Lung (tissue), 12 donors: ENCODE data around the gene SLC45A1. TPM values are rescaled to one million over a fixed set of nuclear protein-coding genes. Genes with fewer than 3 reads are reported as not detected.

Experiments
- ATAC-seq: fragments of 200-7000 bp; cut with Tn5 transposase; one replicate; pipeline ENCODE4 v1.9.1; 2020; ENCODE audit warnings: moderate number of reproducible peaks; ENCODE audit not compliant: insufficient read depth, low FRiP score
- DNase-seq, 3 donors: peaks; one replicate each; pipeline ENCODE4 v3.0.0-alpha.2; 2013 to 2017
- H3K27ac ChIP-seq, 2 donors: one replicate each; pipeline ENCODE4 v1.5.1; 2013; ENCODE audit warnings: mild to moderate bottlenecking in 2 of 2, moderate library complexity in 2 of 2, control low read depth in 1 of 2, inconsistent platforms in 1 of 2, low read depth in 1 of 2, low read length in 1 of 2
- H3K27me3 ChIP-seq, 3 donors: one replicate each; pipeline ENCODE4 v1.5.1; 2013; ENCODE audit warnings: low read length in 2 of 3; ENCODE audit not compliant: control insufficient read depth in 3 of 3, insufficient read depth in 3 of 3
- H3K36me3 ChIP-seq, 4 donors: one replicate each; pipeline ENCODE4 v1.5.1; 2013; ENCODE audit warnings: low read length in 4 of 4, mild to moderate bottlenecking in 1 of 4, moderate library complexity in 1 of 4; ENCODE audit not compliant: control insufficient read depth in 4 of 4, insufficient read depth in 4 of 4
- H3K4me1 ChIP-seq, 5 donors: one replicate each; pipeline ENCODE4 v1.5.1; 2013; ENCODE audit warnings: low read length in 5 of 5, mild to moderate bottlenecking in 2 of 5, moderate library complexity in 1 of 5; ENCODE audit not compliant: control insufficient read depth in 5 of 5, insufficient read depth in 5 of 5
- H3K4me3 ChIP-seq: one replicate; pipeline ENCODE4 v1.5.1; 2013; ENCODE audit warnings: mild to moderate bottlenecking, control low read depth, moderate library complexity
- H3K9ac ChIP-seq, 2 donors: one replicate each; pipeline ENCODE4 v1.5.1; 2013; ENCODE audit warnings: low read length in 2 of 2, control low read depth in 1 of 2; ENCODE audit not compliant: insufficient read depth in 1 of 2
- H3K9me3 ChIP-seq, 4 donors: one replicate each; pipeline ENCODE4 v1.5.1; 2013; ENCODE audit warnings: low read length in 3 of 4, mild to moderate bottlenecking in 1 of 4, moderate library complexity in 1 of 4; ENCODE audit not compliant: control insufficient read depth in 4 of 4, insufficient read depth in 3 of 4
- WGBS, 2 donors: extraction: QIAGEN DNeasy Blood & Tissue Kit; methylation state at CpG; one replicate each; pipeline ENCODE4 v1.1.7; 2013; 5-methylcytosine and 5-hydroxymethylcytosine counted together
- polyA plus RNA-seq, 2 donors: library from polyadenylated mRNA; stranded (reverse); fragments of 200-250 nt; gene quantifications; one replicate each; pipeline ENCODE4 v1.2.1, GENCODE V29; 2013
- total RNA-seq, 2 donors: library from RNA; depleted of rRNA in 1 of 2; stranded (reverse); fragments of >200 nt in 1 of 2; gene quantifications; one replicate each; pipeline ENCODE4 v1.2.1, GENCODE V29; 2014 to 2021
- TF ChIP-seq, protein P1 (sequence below): IDR thresholded peaks from 2 replicates; pipeline ENCODE4 v1.5.1; 2012; ENCODE audit warnings: mild to moderate bottlenecking; ENCODE audit errors: control extremely low read depth, extremely low read depth
- donor health status: control.
- donor health status: control.
- donor health status: Bipolar disorder and iron deficiency.
- donor health status: healthy.
- donor health status: DM: yes; HTN: yes; CAD: no.

SLC45A1 gene
- total and polyA plus RNA-seq, 4 donors, result 0.74 to 1.6 (median 1.1) TPM

DNA sequence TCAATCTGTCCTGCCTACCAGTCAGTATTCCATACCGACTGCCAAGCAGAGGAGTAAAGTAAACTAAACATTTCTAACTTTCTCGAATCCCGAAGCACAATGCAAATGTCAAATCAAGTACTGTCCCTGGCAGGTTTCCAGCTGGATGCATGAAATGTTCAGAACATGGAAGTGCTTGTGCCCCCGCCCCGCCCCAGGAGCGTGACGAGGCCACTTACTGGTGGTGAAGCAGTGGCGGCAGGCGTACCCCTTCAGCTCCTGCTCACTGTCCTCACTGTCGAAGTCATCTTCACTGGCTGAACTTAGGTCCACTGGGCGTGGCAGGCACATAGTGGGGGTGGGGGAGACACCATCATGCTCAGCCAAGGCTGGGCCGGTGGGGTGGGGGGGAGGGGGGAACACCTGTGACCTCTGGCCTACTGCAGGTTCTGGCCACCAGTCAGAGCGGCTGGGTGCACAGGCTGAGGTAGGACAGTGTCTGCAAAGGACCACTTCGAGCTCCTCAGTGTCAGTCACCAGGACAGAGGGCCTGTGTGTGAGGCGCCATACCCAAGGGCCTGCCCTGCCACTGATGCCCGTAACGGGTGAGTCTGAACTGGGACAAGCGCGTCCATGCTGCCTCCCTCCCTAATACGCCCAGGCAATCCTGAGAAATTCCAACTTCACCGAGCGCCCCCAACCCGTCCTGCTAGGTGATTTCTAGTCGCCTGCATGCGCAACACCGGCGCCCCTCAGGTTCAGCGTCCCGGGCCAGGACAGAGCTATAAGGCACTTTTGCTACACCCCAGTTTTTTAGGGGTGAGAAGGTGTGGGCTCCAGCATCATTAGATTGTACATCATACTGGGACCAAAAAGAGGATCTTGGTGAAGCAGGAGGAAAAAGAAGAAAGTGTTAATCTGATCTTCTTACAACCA, 46.9 kb downstream of the SLC45A1 start:
- no peaks in the 10 kb centered on the region for H3K27me3 ChIP-seq
- DNase-seq (peak; percentile 81 to 88 (median 88)), ATAC-seq (no peak)
- peaks cover 6 to 24% (median 22%) of the 10 kb centered on the region in 5 donors for H3K4me1 ChIP-seq
- no peaks in the 10 kb centered on the region for H3K9me3 ChIP-seq
- peak overlapping the region; percentile 55 to 69 for H3K27ac ChIP-seq
- peaks cover 8 to 54% (median 35%) of the 10 kb centered on the region in 4 donors for H3K36me3 ChIP-seq
- H3K4me3 ChIP-seq, result no peak overlapping the region
- H3K9ac ChIP-seq, result no peak overlapping the region
- TF ChIP-seq, protein P1, sequence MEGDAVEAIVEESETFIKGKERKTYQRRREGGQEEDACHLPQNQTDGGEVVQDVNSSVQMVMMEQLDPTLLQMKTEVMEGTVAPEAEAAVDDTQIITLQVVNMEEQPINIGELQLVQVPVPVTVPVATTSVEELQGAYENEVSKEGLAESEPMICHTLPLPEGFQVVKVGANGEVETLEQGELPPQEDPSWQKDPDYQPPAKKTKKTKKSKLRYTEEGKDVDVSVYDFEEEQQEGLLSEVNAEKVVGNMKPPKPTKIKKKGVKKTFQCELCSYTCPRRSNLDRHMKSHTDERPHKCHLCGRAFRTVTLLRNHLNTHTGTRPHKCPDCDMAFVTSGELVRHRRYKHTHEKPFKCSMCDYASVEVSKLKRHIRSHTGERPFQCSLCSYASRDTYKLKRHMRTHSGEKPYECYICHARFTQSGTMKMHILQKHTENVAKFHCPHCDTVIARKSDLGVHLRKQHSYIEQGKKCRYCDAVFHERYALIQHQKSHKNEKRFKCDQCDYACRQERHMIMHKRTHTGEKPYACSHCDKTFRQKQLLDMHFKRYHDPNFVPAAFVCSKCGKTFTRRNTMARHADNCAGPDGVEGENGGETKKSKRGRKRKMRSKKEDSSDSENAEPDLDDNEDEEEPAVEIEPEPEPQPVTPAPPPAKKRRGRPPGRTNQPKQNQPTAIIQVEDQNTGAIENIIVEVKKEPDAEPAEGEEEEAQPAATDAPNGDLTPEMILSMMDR, result no peak
- 76 to 89% methylated on average over 28 to 29 of the region's 29 CpGs for WGBS, 2 donors

DNA sequence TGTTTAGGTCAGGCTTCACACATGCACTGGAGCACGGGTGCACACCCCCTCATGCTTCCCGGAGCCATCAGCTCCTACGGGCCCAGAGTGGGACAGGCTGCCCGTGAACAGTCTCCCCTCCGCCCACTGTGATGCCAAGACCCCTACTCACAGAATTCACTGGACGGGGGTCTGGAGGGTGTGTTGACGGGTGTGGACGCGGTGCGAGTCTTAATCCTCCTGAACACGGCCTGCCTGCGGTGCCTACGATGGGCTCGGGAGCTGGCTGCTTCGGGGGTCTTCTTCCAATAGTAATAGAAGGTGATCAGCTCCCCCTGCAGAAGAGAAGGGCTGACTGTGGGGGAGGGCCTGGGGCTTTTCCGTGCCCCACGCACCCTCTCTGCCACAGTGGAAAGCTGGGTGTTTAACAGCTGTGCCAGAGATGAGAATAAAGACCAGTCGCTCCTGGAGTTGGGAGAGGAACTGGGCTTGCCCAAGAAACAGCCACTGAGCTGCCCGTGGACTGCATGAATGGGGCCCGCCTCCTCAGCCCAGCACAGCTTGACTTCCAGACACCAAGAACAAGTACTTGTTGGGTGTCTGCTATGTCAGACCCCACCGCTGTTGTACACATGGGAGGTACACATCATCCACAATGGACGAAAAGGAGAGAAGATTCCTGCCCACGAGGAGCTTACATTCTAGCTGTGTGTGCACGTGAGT, 47.9 kb downstream of the SLC45A1 start:
- no peaks in the 10 kb centered on the region for H3K27me3 ChIP-seq
- H3K4me3 ChIP-seq, result no peak overlapping the region
- peaks cover 4 to 50% (median 33%) of the 10 kb centered on the region in 4 donors for H3K36me3 ChIP-seq
- H3K9me3 ChIP-seq, result no peaks in the 10 kb centered on the region
- no peak for ATAC-seq
- TF ChIP-seq, protein P1, result no peak
- DNase-seq, result no peak
- H3K9ac ChIP-seq, result no peak overlapping the region
- 92 to 93% methylated on average over 24 of the region's 24 CpGs for WGBS, 2 donors
- peaks cover 11 to 31% (median 27%) of the 10 kb centered on the region in 5 donors for H3K4me1 ChIP-seq
- H3K27ac ChIP-seq, result peak overlapping the region in 1 of 2 donors; percentile 9

DNA sequence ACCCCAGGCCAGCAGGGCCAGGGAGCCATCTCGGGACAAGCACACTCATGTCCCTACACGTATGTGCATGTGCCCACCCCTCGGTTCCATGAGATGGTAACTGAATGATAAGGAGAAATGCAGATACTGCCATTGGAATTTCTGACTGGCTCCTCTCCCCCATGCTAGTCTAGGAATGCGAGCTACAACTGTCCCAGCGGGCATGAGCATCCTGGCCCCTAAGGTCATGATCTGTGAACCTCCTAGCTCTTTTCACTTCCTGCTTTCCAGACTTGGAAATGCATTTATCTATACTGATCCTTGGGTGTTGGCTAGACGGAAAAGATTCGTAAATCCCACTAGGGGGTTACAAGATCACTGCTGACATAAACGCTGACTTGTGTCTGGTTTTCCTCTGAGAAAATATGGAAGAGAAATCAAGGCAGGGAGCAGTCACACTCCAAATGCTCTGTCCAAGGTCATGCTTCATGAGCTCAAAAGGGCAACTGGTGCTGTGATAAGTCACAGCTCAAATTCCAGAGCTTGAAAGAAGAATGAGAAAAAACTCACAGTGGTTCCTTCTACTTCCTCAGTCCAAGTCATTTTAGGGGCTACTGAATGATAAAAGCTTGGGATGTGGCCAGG, 49.8 kb downstream of the SLC45A1 start:
- ATAC-seq, result no peak
- peak overlapping the region; percentile 30 to 76 for H3K27ac ChIP-seq

More for the DNA sequence above, 49.8 kb downstream of the SLC45A1 start:
- 83 to 89% methylated on average over 8 of the region's 8 CpGs for WGBS, 2 donors
- TF ChIP-seq, protein P1, result no peak
- no peak for DNase-seq
- Histone ChIP-seq H3K27me3 (no peaks in the 10 kb centered on the region), H3K4me1 (peaks cover 21 to 49% (median 45%) of the 10 kb centered on the region in 5 donors), H3K9me3 (no peaks in the 10 kb centered on the region), H3K9ac (no peak overlapping the region), H3K4me3 (no peak overlapping the region), H3K36me3 (peaks cover 0 to 31% (median 21%) of the 10 kb centered on the region in 4 donors)
